SIG-M5 treated with dmso at 0.1 percent for 504 hours (cell line): ENCODE data around the gene RAMACL.

Experiments
- DNase-seq: peaks from one replicate; lab custom pipeline; 2025; ENCODE audit not compliant: unreplicated experiment; lab: John Stamatoyannopoulos, UW

RAMACL gene

DNA sequence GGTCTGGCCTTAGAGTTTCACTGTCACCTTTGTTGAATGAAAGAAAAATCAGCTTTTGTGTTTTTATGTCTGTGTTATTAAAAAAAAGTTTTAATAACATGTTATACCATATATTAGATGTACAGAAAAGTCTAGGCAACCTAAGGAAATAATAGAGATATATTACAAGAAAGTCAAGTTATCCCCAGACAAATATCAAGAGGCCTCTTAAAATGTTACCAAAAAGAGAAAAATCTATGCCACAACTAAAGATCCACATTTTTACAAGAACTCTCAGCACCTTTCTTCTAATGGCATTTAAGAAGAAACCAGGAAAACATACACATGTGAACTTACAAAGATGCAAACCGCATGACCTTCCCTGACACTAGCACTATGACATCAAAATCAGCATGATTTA is 26.8 kb downstream of the RAMACL start:
- DNase-seq = no peak

DNA sequence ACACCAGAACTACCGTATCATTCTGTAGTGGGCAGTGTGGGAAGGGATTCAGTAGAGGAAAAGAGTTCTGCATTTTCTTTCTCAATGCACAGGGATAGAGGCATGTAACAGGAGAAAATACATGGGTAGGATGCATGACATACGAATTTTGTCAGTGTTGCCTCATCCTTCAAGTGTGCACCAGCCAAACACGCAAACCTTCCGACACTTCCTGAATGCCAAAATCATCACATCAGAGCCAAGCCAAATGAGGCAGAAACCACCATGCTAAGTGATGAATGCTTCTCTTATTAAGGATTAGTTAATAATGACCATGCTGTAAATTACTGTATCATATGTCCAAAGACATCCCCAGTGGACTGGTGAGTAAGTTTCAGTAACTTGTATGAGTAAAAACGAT is 27.3 kb downstream of the RAMACL start:
- DNase-seq = no peak

DNA sequence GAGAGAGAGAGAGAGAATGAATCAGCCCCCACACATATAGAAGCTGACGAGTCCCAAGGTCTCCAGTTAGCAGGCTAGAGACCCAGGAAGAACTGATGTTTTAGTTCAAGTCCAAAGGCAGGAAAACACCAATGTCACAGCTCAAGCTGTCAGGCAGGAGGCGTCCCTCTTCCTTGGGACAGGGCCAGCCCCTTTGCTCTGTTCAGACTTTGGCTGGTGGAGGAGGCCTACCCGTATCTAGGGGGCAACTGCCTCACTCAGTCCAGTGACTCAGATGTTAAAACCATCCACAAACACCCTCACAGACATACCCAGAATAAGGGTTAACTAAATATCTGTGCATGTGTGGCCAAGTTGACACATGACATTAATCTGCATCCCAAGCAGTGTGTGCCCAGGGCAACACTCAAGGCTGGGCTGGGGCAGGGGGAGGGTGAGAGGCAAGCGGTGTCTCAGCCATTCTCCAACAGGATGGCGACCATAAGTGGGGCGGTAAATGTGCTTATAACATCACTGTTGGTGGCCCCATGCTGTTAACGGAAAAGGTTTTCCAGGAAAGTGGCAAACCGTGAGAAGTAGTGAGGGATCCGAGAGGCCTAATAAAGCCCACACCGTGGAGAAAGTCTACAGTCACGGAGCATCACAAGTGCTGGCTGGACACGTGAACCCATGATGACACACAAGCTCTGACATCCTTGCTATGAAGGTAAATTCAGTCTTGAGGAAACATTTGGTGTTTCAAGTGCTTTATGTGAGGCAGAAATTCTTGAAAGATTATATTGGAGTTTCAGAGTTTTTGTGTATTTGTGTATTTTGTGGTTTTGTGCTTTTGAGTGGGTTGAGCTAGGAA is 28.1 kb downstream of the RAMACL start:
- DNase-seq = no peak

DNA sequence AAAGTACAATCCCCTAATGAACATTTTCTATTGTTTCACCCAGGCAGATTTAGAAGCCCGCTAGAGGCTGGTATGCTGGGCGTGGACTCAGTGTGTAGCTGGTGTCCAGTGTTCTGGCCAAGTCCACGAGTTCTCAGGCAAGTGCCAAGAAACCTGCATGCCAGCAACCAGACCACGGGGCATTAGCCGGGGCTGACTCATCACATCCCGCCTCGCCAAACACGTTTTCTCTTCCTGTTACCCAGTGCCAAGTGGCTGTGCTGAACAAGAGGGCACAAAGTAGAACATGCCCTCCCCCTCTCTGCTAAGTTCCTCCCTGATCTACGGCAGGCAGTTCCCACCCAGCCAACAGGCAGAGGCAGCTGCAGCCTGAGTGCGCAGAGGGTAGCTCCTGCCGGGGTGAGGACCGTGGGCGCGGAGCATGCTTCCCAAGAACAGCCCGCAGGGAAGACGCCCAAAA is 29.6 kb downstream of the RAMACL start:
- no peak for DNase-seq

DNA sequence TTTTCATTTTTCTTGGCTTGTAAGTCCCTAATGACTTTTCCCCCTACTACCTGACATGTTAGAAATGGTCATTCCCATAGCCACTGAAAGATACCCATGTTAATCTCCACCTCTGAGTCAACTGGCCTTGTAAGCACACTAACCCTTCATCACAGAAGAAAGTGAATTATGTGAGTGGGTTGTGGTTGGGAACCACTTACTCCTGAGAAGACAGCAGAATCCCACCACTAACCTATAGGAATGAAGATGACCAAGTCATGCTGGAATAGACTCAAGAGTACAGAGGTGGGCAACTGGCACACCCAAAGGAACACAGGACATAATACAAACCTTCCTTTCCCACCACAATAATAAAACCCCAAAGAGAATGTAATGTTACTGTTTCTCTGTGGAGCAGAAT is 30.1 kb downstream of the RAMACL start:
- DNase-seq = no peak

DNA sequence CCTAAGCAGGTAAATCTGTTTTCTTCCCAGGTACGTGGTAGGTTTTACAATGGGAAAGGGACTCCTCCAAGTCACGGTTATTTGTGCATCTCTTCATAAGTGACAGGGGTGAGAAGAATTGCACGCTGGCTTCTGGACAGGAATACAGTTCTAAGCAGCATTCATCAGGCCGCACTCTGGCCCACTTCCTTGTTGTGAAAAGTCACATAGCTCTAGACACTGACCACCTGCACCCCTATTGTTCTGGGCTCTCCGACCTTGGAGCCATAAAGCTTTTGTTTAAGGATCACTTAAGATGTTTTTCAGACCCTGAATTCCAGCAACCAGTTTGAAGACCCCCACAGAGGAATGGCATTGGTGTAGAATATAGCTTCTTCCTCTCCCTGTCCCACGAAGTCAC is 31.4 kb downstream of the RAMACL start:
- no peak for DNase-seq

DNA sequence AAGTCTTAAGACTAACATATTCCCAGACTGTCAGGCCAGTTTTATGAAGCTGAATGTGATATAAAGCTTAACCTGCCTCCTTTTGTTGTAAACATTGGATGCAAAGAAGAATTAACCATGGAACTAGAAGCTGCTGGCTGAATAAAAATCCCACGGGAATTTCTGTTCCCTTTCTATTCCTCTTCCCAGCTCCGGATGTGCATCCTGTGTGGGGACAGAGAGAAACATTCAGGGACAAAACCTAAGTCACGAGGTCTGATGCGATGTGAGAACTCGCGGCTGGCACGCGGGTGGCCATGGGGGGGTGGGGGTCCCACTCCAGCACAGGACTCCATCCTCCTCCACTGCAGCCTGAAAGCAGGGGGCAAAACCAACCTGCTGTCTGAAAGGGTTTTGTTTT is 32.2 kb downstream of the RAMACL start:
- no peak for DNase-seq

DNA sequence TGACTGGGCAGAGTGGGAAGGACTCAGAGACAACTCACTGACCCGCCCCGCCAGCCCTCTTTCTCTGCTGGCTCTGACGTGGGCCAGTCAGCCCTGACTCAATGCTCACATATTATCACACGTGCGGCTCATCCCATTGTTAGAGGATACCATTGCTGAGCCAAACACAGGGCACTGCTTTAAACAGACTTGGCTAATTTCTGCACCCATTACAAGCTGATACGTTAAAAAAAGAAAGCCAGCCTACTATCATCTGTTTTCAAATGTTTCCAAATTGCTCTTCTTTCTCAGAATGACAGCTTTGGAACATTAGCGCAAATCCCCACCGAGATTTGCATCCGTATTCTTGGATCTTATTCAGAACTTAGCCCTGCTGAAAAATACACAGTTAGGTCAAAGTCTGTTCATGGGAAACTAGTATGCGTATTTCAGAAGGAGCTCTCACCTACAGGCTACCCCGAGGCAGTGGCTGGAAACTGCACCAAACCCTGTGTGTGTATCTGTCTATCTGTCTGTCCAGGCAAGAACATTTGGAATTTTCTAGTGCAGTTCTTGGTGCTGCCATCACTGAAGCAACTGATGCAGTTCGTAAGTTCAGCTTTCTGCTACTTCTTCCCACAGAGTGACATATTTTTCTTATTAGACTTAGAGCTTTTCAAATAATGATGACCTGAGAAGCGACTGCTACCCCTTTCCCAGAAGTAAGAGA is 32.8 kb downstream of the RAMACL start:
- no peak for DNase-seq

DNA sequence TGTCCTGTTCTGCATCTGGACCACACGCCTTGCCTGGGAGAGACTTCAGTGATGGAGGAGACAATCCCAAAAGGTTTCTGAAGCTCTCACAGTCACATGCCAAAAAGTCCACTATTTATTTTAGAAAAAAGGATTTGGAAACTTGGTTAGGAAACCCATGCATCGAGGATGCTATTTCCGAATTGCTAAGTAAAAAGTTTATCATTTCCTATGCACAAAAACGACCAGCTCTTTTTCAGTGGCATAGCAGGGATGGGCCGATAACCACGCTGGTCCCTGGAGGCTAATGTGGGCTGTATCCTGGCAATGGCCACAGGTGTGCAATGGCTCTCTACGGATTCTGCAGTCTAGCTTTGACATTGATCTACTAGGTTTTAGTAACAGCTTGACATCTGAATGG is 33.9 kb downstream of the RAMACL start:
- DNase-seq = no peak

DNA sequence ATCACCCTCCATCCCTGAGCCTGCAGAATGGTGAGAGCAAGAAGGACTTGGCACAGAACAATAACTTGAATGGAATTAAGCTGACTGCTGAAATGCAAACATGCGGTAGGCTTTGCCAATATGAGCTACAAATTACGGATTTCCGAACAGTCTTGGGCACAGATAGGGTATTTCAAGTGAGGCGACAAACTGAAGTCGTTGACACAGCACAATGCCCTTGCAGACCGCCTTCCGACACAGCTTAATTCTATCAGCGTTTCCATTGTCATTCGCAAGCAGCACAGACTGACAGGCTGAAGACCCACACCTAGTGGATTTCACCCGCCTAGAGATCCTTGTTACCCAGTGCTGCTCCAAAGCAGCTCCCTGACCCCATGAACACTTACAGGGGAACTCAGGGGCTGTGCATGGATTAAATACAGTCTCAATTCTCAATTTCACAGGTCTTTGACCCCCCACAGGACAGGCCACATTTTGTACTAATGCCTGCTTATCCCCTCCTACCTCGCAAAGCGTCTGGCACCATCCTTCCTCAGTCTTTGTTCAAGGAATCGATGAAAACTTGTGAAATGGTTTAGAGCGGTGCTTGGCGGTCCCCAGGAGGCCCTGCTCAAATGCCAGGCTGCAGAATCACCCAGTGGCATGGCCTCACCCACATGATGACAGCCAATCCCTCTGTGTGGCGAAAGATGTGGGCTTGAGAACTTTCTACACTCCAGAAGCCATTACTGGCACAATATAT is 34.6 kb downstream of the RAMACL start:
- DNase-seq = no peak

DNA sequence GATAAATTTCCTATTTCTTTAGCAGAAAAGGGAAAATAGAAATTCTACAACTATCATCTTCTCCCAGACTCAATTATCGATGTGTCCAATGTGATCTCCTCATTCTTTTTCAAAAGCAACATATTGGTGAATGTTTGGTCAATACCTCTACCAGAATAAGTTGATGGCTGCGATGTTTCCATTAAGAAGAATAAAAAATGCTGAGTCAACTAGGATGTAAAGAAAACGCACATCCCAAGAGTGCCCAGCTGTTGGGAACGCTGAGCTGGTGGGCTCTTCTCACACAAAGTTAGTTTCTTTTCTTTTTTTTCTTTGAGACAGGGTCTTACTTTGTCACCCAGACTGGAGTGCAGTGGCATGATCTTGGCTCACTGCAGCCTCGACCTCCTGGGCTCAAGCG is 39.8 kb downstream of the RAMACL start:
- DNase-seq = no peak

DNA sequence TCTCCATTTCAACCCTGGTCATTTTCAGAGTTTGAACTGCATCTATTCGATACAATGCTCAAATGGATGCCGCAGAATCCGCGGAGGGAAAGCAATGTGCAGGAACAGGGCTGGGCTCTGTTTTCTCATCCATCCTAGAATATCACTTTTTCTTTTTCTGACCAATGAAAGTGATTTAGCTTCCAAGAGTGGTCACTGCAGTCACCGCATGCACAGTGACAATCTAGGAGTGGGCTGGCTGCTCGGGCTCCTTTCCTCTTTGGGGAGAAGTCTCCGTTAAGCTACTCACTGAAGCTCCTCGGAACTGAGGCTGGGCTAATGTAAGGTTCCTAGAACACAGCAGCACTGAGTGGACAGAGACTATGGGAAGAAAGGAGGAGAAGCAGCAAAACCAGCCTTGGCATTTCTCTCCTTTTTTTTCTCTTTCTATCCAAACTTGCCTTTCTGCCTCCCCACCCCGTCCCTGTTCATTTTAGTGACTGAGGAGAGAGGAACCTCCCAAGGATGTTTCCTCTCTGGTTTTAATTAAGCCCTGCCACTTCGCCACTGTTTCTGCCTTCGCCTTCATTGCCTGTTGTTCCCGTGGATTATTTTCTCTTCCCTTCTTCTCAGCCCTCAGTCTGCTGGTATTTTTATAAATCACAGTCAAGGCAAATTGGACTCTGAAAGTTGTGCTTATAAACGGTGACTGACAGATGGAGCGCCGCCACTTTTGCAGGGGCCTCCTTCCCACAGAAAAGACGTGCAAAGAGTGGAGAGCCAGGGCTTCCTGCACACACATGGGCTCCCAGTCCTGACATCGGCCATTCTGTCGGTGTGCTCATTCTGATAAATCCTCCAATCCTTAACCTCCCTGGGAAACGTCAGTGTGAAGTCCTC is 41.1 kb downstream of the RAMACL start:
- no peak for DNase-seq

DNA sequence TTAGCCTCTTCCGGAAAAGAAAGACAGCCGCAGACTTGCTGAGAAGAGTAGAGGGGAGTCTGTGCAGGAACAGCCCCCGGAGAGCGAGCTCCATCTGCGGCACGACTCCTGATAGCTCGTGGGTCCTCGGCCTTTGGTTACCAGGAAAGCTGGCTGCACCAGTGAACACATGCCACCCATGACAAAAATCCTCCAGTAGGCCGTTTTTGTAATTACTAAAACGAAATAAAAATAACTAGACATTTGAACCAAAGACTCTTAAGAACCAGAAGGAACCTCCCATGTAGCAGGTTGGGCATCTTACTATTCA is 42.2 kb downstream of the RAMACL start:
- no peak for DNase-seq

DNA sequence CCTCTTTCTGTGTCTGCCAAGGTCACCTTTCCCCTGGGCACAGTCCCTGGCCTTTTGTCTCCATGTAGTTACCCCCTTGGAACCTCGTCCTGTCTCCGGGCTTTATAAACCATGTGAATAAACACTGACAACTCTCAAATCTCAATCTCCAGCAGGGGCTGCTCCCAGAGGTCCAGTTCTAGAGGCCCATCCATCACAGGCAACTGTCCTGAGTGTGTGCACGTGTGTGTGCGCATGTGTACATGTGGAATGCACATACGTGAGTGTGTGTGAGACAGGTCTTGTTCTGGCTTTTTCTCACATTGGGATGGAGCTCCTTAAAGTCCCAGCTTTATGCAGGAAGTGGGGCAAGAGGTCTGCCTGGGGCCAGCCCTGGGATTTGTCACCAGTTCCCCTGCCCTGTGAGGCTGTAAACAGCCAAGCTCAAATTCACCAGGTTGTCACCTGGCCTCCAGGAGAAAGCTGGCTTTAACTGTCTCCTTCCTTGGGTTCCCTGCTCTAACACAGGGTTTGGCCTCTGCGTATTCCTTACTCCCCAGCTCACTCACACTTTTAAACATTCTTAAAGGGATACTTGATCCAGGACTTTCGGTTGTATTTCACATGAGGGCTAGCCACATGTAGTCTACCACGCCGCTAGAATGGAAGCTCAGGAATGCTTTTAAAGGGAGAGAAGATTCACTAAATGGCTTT is 42.7 kb downstream of the RAMACL start:
- no peak for DNase-seq

DNA sequence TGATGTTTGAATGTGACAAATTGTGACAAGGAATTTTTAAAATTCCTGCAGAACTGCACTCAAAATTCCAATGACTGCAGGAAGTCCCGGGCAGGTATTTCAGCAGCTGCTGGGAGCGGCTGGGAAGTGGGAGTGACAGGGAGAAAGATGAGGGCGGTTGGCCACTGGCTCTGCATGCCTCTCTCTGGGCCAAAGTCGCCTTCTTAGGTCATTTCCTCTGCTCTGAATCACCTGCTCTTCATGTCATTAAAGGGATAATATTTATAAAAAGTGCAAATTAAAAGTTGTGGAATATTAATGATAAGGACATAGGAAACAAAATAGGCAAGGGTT is 43.9 kb downstream of the RAMACL start:
- no peak for DNase-seq

DNA sequence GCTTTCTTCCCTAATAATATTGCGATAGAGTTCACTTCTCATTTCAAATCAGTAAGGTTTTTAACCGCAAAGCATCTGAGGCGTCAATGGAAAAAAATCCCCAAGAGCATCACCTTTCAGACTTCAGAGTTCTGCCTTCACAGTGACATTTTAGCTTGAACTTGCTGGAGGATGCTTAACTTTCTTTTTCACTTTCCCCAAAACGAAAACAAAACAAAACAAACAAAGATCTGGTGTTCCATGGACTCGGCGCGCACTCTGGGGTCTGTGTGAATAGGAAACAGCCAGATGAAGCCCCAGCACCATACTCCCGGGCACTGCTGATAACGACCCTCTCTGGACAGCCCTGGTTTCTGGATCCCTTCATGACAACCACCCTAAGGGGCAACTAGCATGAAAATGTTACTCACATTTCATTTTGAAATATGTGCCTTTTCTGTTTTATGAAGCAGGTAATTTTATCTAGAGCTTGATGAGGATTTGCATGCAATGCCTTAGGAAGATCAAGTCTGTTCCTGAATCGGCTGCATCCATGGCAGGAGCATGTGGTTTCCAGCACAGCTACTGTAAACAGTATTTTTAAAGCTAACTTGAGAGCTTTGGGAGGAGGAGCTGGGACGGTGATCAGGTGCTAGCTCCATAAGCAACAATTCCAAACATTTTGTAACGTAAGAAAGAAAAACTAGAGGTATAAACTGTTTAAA is 44.5 kb downstream of the RAMACL start:
- DNase-seq = no peak

DNA sequence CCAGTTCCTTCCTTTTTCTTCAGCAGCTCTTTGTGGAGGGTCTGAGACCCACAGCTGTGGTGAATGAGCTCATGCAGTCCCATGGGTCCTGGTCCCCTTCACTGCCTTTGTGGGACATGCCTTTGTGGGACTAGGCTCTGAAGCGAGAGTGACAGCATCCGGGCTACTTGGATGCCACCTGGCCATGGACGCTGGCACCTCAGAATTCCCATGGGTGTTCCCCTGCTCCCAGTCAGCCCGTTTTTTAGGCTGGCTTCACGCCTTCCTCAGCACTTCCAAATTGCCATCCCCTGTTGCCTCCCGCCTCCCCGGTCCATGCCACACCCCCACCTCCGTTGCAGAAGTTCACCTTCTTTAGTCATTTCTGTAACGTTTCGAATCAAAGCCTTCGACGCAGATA is 45.1 kb downstream of the RAMACL start:
- no peak for DNase-seq

DNA sequence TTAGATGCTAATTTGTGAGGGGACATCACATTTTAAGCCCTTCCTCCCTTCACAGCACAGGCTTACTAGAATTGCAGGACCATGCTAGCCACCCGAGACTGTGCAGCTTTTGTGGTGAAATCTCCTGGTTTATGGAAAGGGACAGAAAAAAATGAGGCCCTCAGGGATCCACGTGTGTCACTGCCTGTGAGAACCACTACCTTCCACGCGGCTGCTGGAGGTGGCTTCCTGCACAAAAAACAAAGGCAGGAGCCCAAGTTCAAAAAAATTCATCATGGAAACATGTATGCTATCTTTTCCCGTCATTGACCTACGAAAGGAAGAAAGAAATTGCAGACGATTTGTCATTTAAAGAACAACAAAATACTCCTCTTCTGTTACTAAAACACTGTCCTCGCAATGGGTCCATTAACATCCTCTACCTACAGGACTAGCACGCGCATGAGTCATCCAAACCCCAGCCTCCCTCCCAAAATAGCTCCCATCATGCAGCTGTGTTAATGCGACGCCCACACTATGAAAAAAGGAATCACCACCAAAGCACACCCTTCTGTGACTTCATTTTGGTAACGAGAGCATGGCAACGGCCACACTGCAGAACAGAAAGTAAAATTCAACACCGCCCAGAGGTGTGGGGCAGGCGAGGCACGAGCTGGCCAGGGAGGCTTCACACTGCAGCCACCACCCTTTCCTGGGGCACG is 45.7 kb downstream of the RAMACL start:
- peak; percentile 49 for DNase-seq

DNA sequence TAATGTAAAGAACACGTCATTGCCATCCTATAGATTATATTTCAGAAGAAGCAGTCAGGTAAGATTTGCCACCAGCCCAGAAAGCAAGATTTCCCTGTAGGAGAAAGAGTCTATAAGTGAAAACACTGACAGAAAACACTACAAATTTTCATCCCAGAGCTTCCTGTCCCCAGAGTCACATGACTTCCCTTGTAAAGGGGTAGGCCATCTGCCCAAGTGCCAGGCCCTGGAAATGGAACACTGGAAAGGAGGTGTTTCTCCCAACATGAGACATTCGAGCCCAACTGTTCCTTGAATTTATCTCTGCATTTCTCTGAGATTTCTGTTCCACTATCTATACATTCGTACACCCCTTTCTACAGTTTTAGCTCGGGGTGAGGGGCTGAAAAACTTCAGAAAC is 46.9 kb downstream of the RAMACL start:
- DNase-seq = no peak
